HepG2 (cell line): ENCODE measurements around the gene THAP2. TPM values are rescaled to one million over a fixed set of nuclear protein-coding genes. Genes with fewer than 3 reads are reported as not detected.

Experiments
- ATAC-seq: fragments of 200-7000 bp; cut with Tn5 transposase; 3 replicates; pipeline ENCODE4 v1.9.1; 2020; ENCODE audit warnings: mild to moderate bottlenecking, moderate library complexity
- BruUV-seq: library from RNA; stranded (reverse); fragments of 400-500 nt; replicated peaks from 2 replicates; lab custom pipeline; 2021; lab: Mats Ljungman, UMichigan
- CTCF ChIA-PET: fragments of 300-600 bp; formaldehyde crosslinking; extraction: SDS; loops from one replicate; lab custom pipeline; 2021; ENCODE audit warnings: low total read pairs, inconsistent platforms, low intra/inter-chr PET ratio; lab: Yijun Ruan, JAX
- POLR2A ChIA-PET: fragments of 350-600 bp; sonication (Branson Sonifier 250); formaldehyde crosslinking; loops from one replicate; lab custom pipeline; 2020; ENCODE audit warnings: antibody characterized with exemption, inconsistent platforms; lab: Yijun Ruan, JAX
- DNase-seq: peaks from one replicate; pipeline ENCODE4 v3.0.0-alpha.2; 2015; ENCODE audit warnings: low spot score
- FAIRE-seq: peaks from 3 replicates; lab custom pipeline; 2011; peaks lifted over from hg19 to GRCh38; lab: Jason Lieb, UNC
- H2AFZ ChIP-seq: one replicate; pipeline ENCODE4 v1.6.1; 2011; ENCODE audit warnings: low read length, inconsistent platforms
- H3K27ac ChIP-seq: fragments of 300-600 bp; 3 replicates; pipeline ENCODE4 v1.8.0; 2011; ENCODE audit warnings: mixed run types, mild to moderate bottlenecking, mixed read lengths, low read length, inconsistent platforms; ENCODE audit not compliant: insufficient read depth; ENCODE audit errors: extremely low read length
- H3K27me3 ChIP-seq, 2 experiments: fragments of 200-600 bp in 1 of 2; 2 replicates in 1 of 2; 3 replicates in 1 of 2; pipeline versions ENCODE4 v1.6.0 to v1.8.0; 2011; ENCODE audit warnings: low read length in 2 of 2, mild to moderate bottlenecking in 2 of 2, moderate library complexity in 2 of 2, inconsistent platforms in 1 of 2; ENCODE audit not compliant: insufficient read depth in 2 of 2, control insufficient read depth in 1 of 2
- H3K36me3 ChIP-seq, 2 experiments: fragments of 200-600 bp in 1 of 2; replicated peaks in 1 of 2; 2 replicates in 1 of 2; 3 replicates in 1 of 2; pipeline versions ENCODE4 v1.5.1 to v1.8.0; 2011; ENCODE audit warnings: low read length in 2 of 2, inconsistent platforms in 1 of 2; ENCODE audit not compliant: insufficient read depth in 2 of 2, control insufficient read depth in 1 of 2
- H3K4me1 ChIP-seq: 2 replicates; pipeline ENCODE4 v1.5.1; 2012; ENCODE audit warnings: low read length, inconsistent platforms; ENCODE audit not compliant: insufficient read depth
- H3K4me2 ChIP-seq: 2 replicates; pipeline ENCODE4 v1.6.0; 2011; ENCODE audit warnings: low read depth, low read length, inconsistent platforms
- H3K4me3 ChIP-seq, 3 experiments: fragments of 200-600 bp in 1 of 3; sonication (generic), shearing (Covaris generic) in 1 of 3; replicated peaks in 1 of 3; 2 replicates each; pipeline ENCODE4 v1.5.1; 2011 to 2016; ENCODE audit warnings: low read length in 3 of 3, inconsistent platforms in 2 of 3, low read depth in 2 of 3, mild to moderate bottlenecking in 2 of 3, control low read depth in 1 of 3, mixed read lengths in 1 of 3; ENCODE audit not compliant: insufficient read depth in 1 of 3
- H3K79me2 ChIP-seq: one replicate; pipeline ENCODE4 v1.6.1; 2011; ENCODE audit warnings: low read length, inconsistent platforms; ENCODE audit not compliant: insufficient read depth
- H3K9ac ChIP-seq: 2 replicates; pipeline ENCODE4 v1.6.0; 2011; ENCODE audit warnings: mild to moderate bottlenecking, low read depth, low read length, inconsistent platforms; ENCODE audit not compliant: insufficient read depth
- H3K9me3 ChIP-seq: 2 replicates; pipeline ENCODE4 v1.5.1; 2012; ENCODE audit warnings: mild to moderate bottlenecking, low read length
- H4K20me1 ChIP-seq: 2 replicates; pipeline ENCODE4 v1.6.0; 2011; ENCODE audit warnings: inconsistent platforms, mild to moderate bottlenecking, low read length, moderate library complexity; ENCODE audit not compliant: insufficient read depth
- ASH2L ChIP-seq: fragments of 300-600, 200-600 bp; sonication (generic); IDR thresholded peaks from 2 replicates; pipeline ENCODE4 v1.7.0; 2017; ENCODE audit warnings: low read depth, mild to moderate bottlenecking, moderate library complexity, mixed read lengths, low read length; ENCODE audit not compliant: insufficient read length
- ATF4 ChIP-seq, 2 experiments: fragments of 450-650 bp in 1 of 2; sonication (generic) in 1 of 2; formaldehyde crosslinking; IDR thresholded peaks; 2 replicates each; pipeline versions ENCODE4 v1.5.0 to v1.8.0; 2020 to 2022; ENCODE audit warnings: mild to moderate bottlenecking in 1 of 2, missing genetic modification reagents in 1 of 2
- CEBPB ChIP-seq: IDR thresholded peaks from 2 replicates; pipeline ENCODE4 v1.6.1; 2011; ENCODE audit warnings: low read depth, low read length, improper control_type of control experiment, borderline replicate concordance
- MAFK ChIP-seq, 2 experiments: IDR thresholded peaks in 1 of 2; conservative IDR thresholded peaks in 1 of 2; 2 replicates each; pipeline ENCODE4 v1.6.1; 2011; ENCODE audit warnings: improper control_type of control experiment in 2 of 2, low read length in 2 of 2
- ZNF616 ChIP-seq: sonication (generic); formaldehyde crosslinking; IDR thresholded peaks from 2 replicates; pipeline ENCODE4 v1.5.0; 2020; ENCODE audit warnings: low read depth, mild to moderate bottlenecking, missing genetic modification reagents
- WGBS: methylation state at CpG from one replicate; pipeline ENCODE4 v1.1.6; 2017; ENCODE audit warnings: low lambda C conversion rate; 5-methylcytosine and 5-hydroxymethylcytosine counted together
- in situ Hi-C: cut with HindIII; loops from 2 replicates; pipeline ENCODE4 v1.10.0; 2017; ENCODE audit warnings: low pct_unique_long_range_greater_than_20kb; ENCODE audit not compliant: extremely low pct_ligation_motif_present
- intact Hi-C: fragments of 100-400 bp; cut with micrococcal nuclease; formaldehyde crosslinking; loops from one replicate; pipeline ENCODE4 v1.10.0; 2022; ENCODE audit not compliant: unreplicated experiment
- polyA plus RNA-seq, 8 experiments: library from polyadenylated mRNA; depleted of rRNA in 3 of 8; stranded (reverse) in 7 of 8; unstranded in 1 of 8; fragments of >200 nt; fragmentation: Illumina TruSeq in 4 of 8; extraction: Trizol in 4 of 8; gene quantifications; 2 replicates each; pipeline versions ENCODE4 v1.2.1 to v1.2.3, GENCODE V29; 2011 to 2016; ENCODE audit warnings: low read depth in 4 of 8, missing spikeins in 1 of 8, mixed read lengths in 1 of 8; ENCODE audit not compliant: insufficient read depth in 1 of 8
- total RNA-seq, 5 experiments: library from RNA; depleted of rRNA; stranded (reverse); fragments of >200 nt; fragmentation: Illumina TruSeq; extraction: Trizol; gene quantifications; 2 replicates each; pipeline ENCODE4 v1.2.3, GENCODE V29; 2016; ENCODE audit warnings: low read depth in 1 of 5

The THAP2 gene
- total and polyA plus RNA-seq, 2 of the 13 experiments (the other 11 are each of a cell fraction or from before 2014, with no cell fraction given): 5.2 to 6.2 TPM

- peak in 1 of 2 experiments; percentile 22; a peak in 1 of 4 replicates for TF ChIP-seq MAFK (conservative IDR thresholded peaks at IDR 0.05 in 1 of 2, IDR thresholded peaks at IDR 0.05 in 1 of 2; ENCODE audit: low read length in 2 of 2)
- TF ChIP-seq, all 625 proteins: peak for 4
Observed at GRCh38 chr12:71682466-71682865, 18.4 kb downstream of the THAP2 start (continued).

GRCh38 chr12:71683633-71684032 lies 19.5 kb downstream of the THAP2 start:
- ChIA-PET CTCF (no interaction called here), POLR2A (interaction anchor here (1.0 to 3.7 kb wide), 3 partner anchors 11 to 49 kb away, joined by 3 to 78 read pairs (median 3); partner anchors contain the start of genes THAP2 and ZFC3H1)
- FAIRE-seq: no peak
- no peak overlapping the region for H3K4me3 ChIP-seq
- peak; percentile 13; the same call in 1 of the 2 replicates for TF ChIP-seq CEBPB
- no peak for TF ChIP-seq ZNF616 (CRISPR knock-in tag)
- no peak for TF ChIP-seq ASH2L
- peak in 1 of 2 experiments; percentile 72; a peak in 2 of 4 replicates for TF ChIP-seq ATF4 (CRISPR knock-in tag; IDR thresholded peaks at IDR 0.05)
- intact Hi-C loops (no loop called here), in situ Hi-C loops (no loop called here)
- H3K27me3 ChIP-seq: no peaks in the 10 kb centered on the region
- ATAC-seq: no peak
- H3K79me2 ChIP-seq: peaks cover 9% of the 10 kb centered on the region
- H3K4me2 ChIP-seq: no peak overlapping the region
- H4K20me1 ChIP-seq: no peaks in the 10 kb centered on the region
- H3K9me3 ChIP-seq: no peaks in the 10 kb centered on the region
- no peak overlapping the region for H3K9ac ChIP-seq
- BruUV-seq: no TSS peak
- no peak for DNase-seq
- H3K27ac ChIP-seq: no peak overlapping the region
- no peaks in the 10 kb centered on the region for H3K36me3 ChIP-seq
- H3K4me1 ChIP-seq: peaks cover 46% of the 10 kb centered on the region
- WGBS: 78% methylated on average over 5 of the region's 5 CpGs
- no peak overlapping the region for H2AFZ ChIP-seq
